HEK293 (cell line): ENCODE results near the gene ZBED1.

Experiments
- CTCF ChIA-PET: fragments of 350-600 bp; formaldehyde crosslinking; extraction: SDS; loops from one replicate; lab custom pipeline; 2021; ENCODE audit warnings: antibody characterized with exemption; lab: Yijun Ruan, JAX
- POLR2A ChIA-PET: fragments of 300-600 bp; formaldehyde crosslinking; extraction: SDS; loops from one replicate; lab custom pipeline; 2020; ENCODE audit warnings: antibody characterized with exemption, inconsistent platforms; lab: Yijun Ruan, JAX
- H3K27ac ChIP-seq: fragments of 200-500 bp; sonication (Bioruptor generic); 2 replicates; pipeline ENCODE4 v1.5.1; 2014; ENCODE audit warnings: low read depth, low read length, control low read depth, inconsistent platforms; ENCODE audit errors: extremely low read depth
- H3K36me3 ChIP-seq, 2 experiments: fragments of 200-500 bp in 1 of 2; sonication (Bioruptor generic) in 1 of 2; 1 replicate in 1 of 2; 2 replicates in 1 of 2; pipeline ENCODE4 v1.5.1; 2014 to 2017; ENCODE audit warnings: inconsistent platforms in 2 of 2, low read length in 2 of 2; ENCODE audit not compliant: control insufficient read depth in 2 of 2, insufficient read depth in 1 of 2
- H3K4me1 ChIP-seq: fragments of 200-500 bp; sonication (Bioruptor generic); 2 replicates; pipeline ENCODE4 v1.5.1; 2014; ENCODE audit warnings: mild to moderate bottlenecking, low read length, inconsistent platforms; ENCODE audit not compliant: control insufficient read depth, insufficient read depth
- H3K4me3 ChIP-seq: 2 replicates; pipeline ENCODE4 v1.5.1; 2011; ENCODE audit warnings: low read depth, mild to moderate bottlenecking, control low read depth, low read length, moderate library complexity
- H3K9me3 ChIP-seq: fragments of 200-500 bp; sonication (Bioruptor generic); 2 replicates; pipeline ENCODE4 v1.5.1; 2014; ENCODE audit warnings: low read depth, low read length, inconsistent platforms; ENCODE audit not compliant: control insufficient read depth, insufficient read depth
- ATF2 ChIP-seq: fragments of 450-650 bp; formaldehyde crosslinking; IDR thresholded peaks from 2 replicates; pipeline ENCODE4 v1.5.1; 2016; ENCODE audit warnings: missing biosample characterization, missing genetic modification characterization, low read depth
- INSM2 ChIP-seq: fragments of 450-650 bp; formaldehyde crosslinking; IDR thresholded peaks from 2 replicates; pipeline ENCODE4 v1.5.1; 2016; ENCODE audit warnings: missing biosample characterization, missing genetic modification characterization
- KLF1 ChIP-seq: fragments of 450-650 bp; formaldehyde crosslinking; IDR thresholded peaks from 2 replicates; pipeline ENCODE4 v1.5.1; 2016; ENCODE audit warnings: missing biosample characterization, missing genetic modification characterization
- KLF10 ChIP-seq: fragments of 450-650 bp; IDR thresholded peaks from 2 replicates; pipeline ENCODE4 v1.5.1; 2018; ENCODE audit warnings: missing biosample characterization, mild to moderate bottlenecking, missing genetic modification characterization
- KLF7 ChIP-seq: fragments of 450-650 bp; formaldehyde crosslinking; IDR thresholded peaks from 2 replicates; pipeline ENCODE4 v1.5.1; 2016; ENCODE audit warnings: missing biosample characterization, missing genetic modification characterization, borderline replicate concordance
- KLF8 ChIP-seq: fragments of 450-650 bp; formaldehyde crosslinking; IDR thresholded peaks from 2 replicates; pipeline ENCODE4 v1.5.1; 2016; ENCODE audit warnings: missing biosample characterization, missing genetic modification characterization
- PRDM10 ChIP-seq: fragments of 450-650 bp; formaldehyde crosslinking; IDR thresholded peaks from 2 replicates; pipeline ENCODE4 v1.5.1; 2016; ENCODE audit warnings: missing biosample characterization, missing genetic modification characterization
- SP7 ChIP-seq: fragments of 450-650 bp; formaldehyde crosslinking; IDR thresholded peaks from 2 replicates; pipeline ENCODE4 v1.5.1; 2016; ENCODE audit warnings: missing biosample characterization, missing genetic modification characterization
- ZBTB10 ChIP-seq: fragments of 450-650 bp; formaldehyde crosslinking; IDR thresholded peaks from 2 replicates; pipeline ENCODE4 v1.5.1; 2016; ENCODE audit warnings: missing biosample characterization, missing genetic modification characterization
- ZBTB44 ChIP-seq: fragments of 450-650 bp; IDR thresholded peaks from 2 replicates; pipeline ENCODE4 v1.5.1; 2018; ENCODE audit warnings: missing biosample characterization, mild to moderate bottlenecking, missing genetic modification characterization
- ZBTB48 ChIP-seq: fragments of 450-650 bp; formaldehyde crosslinking; IDR thresholded peaks from 2 replicates; pipeline ENCODE4 v1.5.1; 2016; ENCODE audit warnings: missing biosample characterization, missing genetic modification characterization
- ZNF121 ChIP-seq: fragments of 450-650 bp; formaldehyde crosslinking; IDR thresholded peaks from 2 replicates; pipeline ENCODE4 v1.5.1; 2016; ENCODE audit warnings: missing biosample characterization, missing genetic modification characterization
- ZNF132 ChIP-seq: fragments of 450-650 bp; formaldehyde crosslinking; IDR thresholded peaks from 2 replicates; pipeline ENCODE4 v1.5.1; 2017; ENCODE audit warnings: missing biosample characterization, missing genetic modification characterization, borderline replicate concordance
- ZNF18 ChIP-seq: fragments of 450-650 bp; formaldehyde crosslinking; IDR thresholded peaks from 2 replicates; pipeline ENCODE4 v1.5.1; 2016; ENCODE audit warnings: missing biosample characterization, missing genetic modification characterization
- ZNF184 ChIP-seq: fragments of 450-650 bp; IDR thresholded peaks from 2 replicates; pipeline ENCODE4 v1.5.1; 2018; ENCODE audit warnings: missing biosample characterization, mild to moderate bottlenecking, missing genetic modification characterization
- ZNF221 ChIP-seq: fragments of 450-650 bp; formaldehyde crosslinking; IDR thresholded peaks from 2 replicates; pipeline ENCODE4 v1.5.1; 2017; ENCODE audit warnings: missing biosample characterization, missing genetic modification characterization, borderline replicate concordance
- ZNF366 ChIP-seq: fragments of 450-650 bp; formaldehyde crosslinking; conservative IDR thresholded peaks from 2 replicates; pipeline ENCODE4 v1.5.1; 2016; ENCODE audit warnings: missing biosample characterization, missing genetic modification characterization
- ZNF544 ChIP-seq: fragments of 450-650 bp; formaldehyde crosslinking; IDR thresholded peaks from 2 replicates; pipeline ENCODE4 v1.5.0; 2017; ENCODE audit warnings: missing biosample characterization, missing genetic modification characterization
- ZNF548 ChIP-seq: fragments of 450-650 bp; formaldehyde crosslinking; IDR thresholded peaks from 2 replicates; pipeline ENCODE4 v1.5.1; 2016; ENCODE audit warnings: missing biosample characterization, missing genetic modification characterization
- ZNF571 ChIP-seq: fragments of 450-650 bp; formaldehyde crosslinking; IDR thresholded peaks from 2 replicates; pipeline ENCODE4 v1.5.0; 2017; ENCODE audit warnings: missing biosample characterization, missing genetic modification characterization
- ZNF645 ChIP-seq: fragments of 450-650 bp; formaldehyde crosslinking; IDR thresholded peaks from 2 replicates; pipeline ENCODE4; 2016; ENCODE audit warnings: missing biosample characterization, missing genetic modification characterization
- ZNF660 ChIP-seq: fragments of 450-650 bp; IDR thresholded peaks from 2 replicates; pipeline ENCODE4 v1.5.1; 2018; ENCODE audit warnings: missing biosample characterization, mild to moderate bottlenecking, missing genetic modification characterization
- ZNF785 ChIP-seq: fragments of 450-650 bp; formaldehyde crosslinking; IDR thresholded peaks from 2 replicates; pipeline ENCODE4 v1.5.1; 2016; ENCODE audit warnings: missing biosample characterization, missing genetic modification characterization

The ZBED1 gene

GRCh38 chrX:2451501-2452316 lies 49.1 kb downstream of the ZBED1 start:
- ChIA-PET POLR2A (no interaction called here), CTCF (no interaction called here)
- Histone ChIP-seq H3K4me1 (no peaks in the 10 kb centered on the region), H3K27ac (no peak overlapping the region), H3K36me3 (no peaks in the 10 kb centered on the region), H3K4me3 (no peak overlapping the region), H3K9me3 (no peaks in the 10 kb centered on the region)
- TF ChIP-seq PRDM10 (tag by site-specific recombination) (no peak), KLF8 (tag by site-specific recombination) (peak; percentile 26; the same call in 1 of the 2 replicates), ZNF548 (tag by site-specific recombination) (no peak), SP7 (tag by site-specific recombination) (no peak), ZBTB44 (tag by site-specific recombination) (no peak), ZBTB48 (tag by site-specific recombination) (peak; percentile 95), ZNF645 (tag by site-specific recombination) (no peak), ZNF132 (no peak), ZNF366 (tag by site-specific recombination) (no peak), ZNF785 (tag by site-specific recombination) (no peak), ZNF660 (no peak), KLF7 (tag by site-specific recombination) (no peak), INSM2 (tag by site-specific recombination) (no peak), ZNF571 (tag by site-specific recombination) (no peak), ZNF544 (tag by site-specific recombination) (no peak), ZBTB10 (tag by site-specific recombination) (no peak), KLF1 (tag by site-specific recombination) (no peak), ZNF184 (no peak), ZNF18 (no peak), ZNF221 (tag by site-specific recombination) (no peak), ZNF121 (tag by site-specific recombination) (peak; percentile 75; the same call in 1 of the 2 replicates), ATF2 (no peak), KLF10 (no peak)
